Neutrophil (primary cell): ENCODE measurements around the gene RIPK4.
A peak's percentile ranks its signal among the peaks of the same experiment; 100 is the strongest.

Experiments used
- H3K27ac ChIP-seq: fragments of 200-600 bp; sonication (generic); 2 replicates; pipeline ENCODE4 v1.5.1; 2016; ENCODE audit warnings: mild to moderate bottlenecking, moderate library complexity
- H3K27me3 ChIP-seq: fragments of 200-600 bp; sonication (generic); 2 replicates; pipeline ENCODE4 v1.6.0; 2016; ENCODE audit warnings: mild to moderate bottlenecking
- H3K36me3 ChIP-seq: fragments of 200-600 bp; sonication (generic); 2 replicates; pipeline ENCODE4 v1.5.1; 2017
- H3K4me1 ChIP-seq, 2 experiments: fragments of 200-600 bp in 1 of 2; sonication (generic) in 1 of 2; 1 replicate in 1 of 2; 2 replicates in 1 of 2; pipeline versions ENCODE4 v1.5.1 to v1.6.1; 2013 to 2016; ENCODE audit warnings: low read depth in 1 of 2, low read length in 1 of 2, mild to moderate bottlenecking in 1 of 2, moderate library complexity in 1 of 2; ENCODE audit not compliant: control insufficient read depth in 1 of 2, insufficient read depth in 1 of 2
- H3K4me3 ChIP-seq, 2 experiments: fragments of 200-600 bp in 1 of 2; sonication (generic) in 1 of 2; 1 replicate in 1 of 2; 2 replicates in 1 of 2; pipeline ENCODE4 v1.5.1; 2013 to 2016; ENCODE audit warnings: low read depth in 1 of 2, low read length in 1 of 2, mild to moderate bottlenecking in 1 of 2, moderate library complexity in 1 of 2
- H3K9me3 ChIP-seq: fragments of 200-600 bp; sonication (generic); 2 replicates; pipeline ENCODE4 v1.5.1; 2016
- CTCF ChIP-seq: fragments of 200-600 bp; sonication (generic); IDR thresholded peaks from 2 replicates; pipeline ENCODE4 v1.5.1; 2016; ENCODE audit warnings: antibody characterized with exemption

The RIPK4 gene

GRCh38 chr21:41761211-41761933, 5.5 kb downstream of the RIPK4 start:
- Histone ChIP-seq H3K4me1 (peaks cover 37 to 57% of the 10 kb centered on the region in 2 experiments), H3K36me3 (no peaks in the 10 kb centered on the region), H3K4me3 (peak overlapping the region; percentile 45 to 56), H3K27ac (peak overlapping the region; percentile 81), H3K9me3 (no peaks in the 10 kb centered on the region), H3K27me3 (peaks cover 53% of the 10 kb centered on the region)
- TF ChIP-seq CTCF: no peak

- Histone ChIP-seq H3K27ac (peak overlapping the region; percentile 81), H3K36me3 (no peaks in the 10 kb centered on the region), H3K4me1 (peaks cover 34 to 53% of the 10 kb centered on the region in 2 experiments), H3K4me3 (no peak overlapping the region), H3K9me3 (no peaks in the 10 kb centered on the region), H3K27me3 (peaks cover 44% of the 10 kb centered on the region)
- no peak for TF ChIP-seq CTCF
These were observed 6.4 kb downstream of the RIPK4 start for GRCh38 chr21:41760411-41760810.

- H3K36me3 ChIP-seq: no peaks in the 10 kb centered on the region
- TF ChIP-seq CTCF: no peak
These were observed 6.9 kb downstream of the RIPK4 start for GRCh38 chr21:41759926-41760325.

GRCh38 chr21:41759214-41759840, 7.5 kb downstream of the RIPK4 start:
- Histone ChIP-seq H3K4me3 (no peak overlapping the region), H3K9me3 (no peaks in the 10 kb centered on the region), H3K4me1 (peaks cover 34 to 51% of the 10 kb centered on the region in 2 experiments), H3K27ac (no peak overlapping the region), H3K27me3 (peaks cover 37% of the 10 kb centered on the region), H3K36me3 (no peaks in the 10 kb centered on the region)
- TF ChIP-seq CTCF: no peak

More at GRCh38 chr21:41759926-41760325, 6.9 kb downstream of the RIPK4 start:
- H3K27ac ChIP-seq: no peak overlapping the region
- H3K4me1 ChIP-seq: peaks cover 34 to 51% of the 10 kb centered on the region in 2 experiments
- H3K27me3 ChIP-seq: peaks cover 39% of the 10 kb centered on the region
- no peak overlapping the region for H3K4me3 ChIP-seq
- H3K9me3 ChIP-seq: no peaks in the 10 kb centered on the region

- H3K4me1 ChIP-seq: peaks cover 33 to 48% of the 10 kb centered on the region in 2 experiments
- no peak overlapping the region for H3K27ac ChIP-seq
- peaks cover 37% of the 10 kb centered on the region for H3K27me3 ChIP-seq
- no peak overlapping the region for H3K4me3 ChIP-seq
- no peak for TF ChIP-seq CTCF
- no peaks in the 10 kb centered on the region for H3K9me3 ChIP-seq
- no peaks in the 10 kb centered on the region for H3K36me3 ChIP-seq
These were observed 8.3 kb downstream of the RIPK4 start for GRCh38 chr21:41758550-41758949.
